BE2C (cell line): ENCODE measurements around the gene CYTH4.

ENCODE experiments used
- DNase-seq: peaks from one replicate; pipeline ENCODE4 v3.0.0-alpha.2; 2020
- H3K27me3 ChIP-seq: fragments of 250-450 bp; sonication (Bioruptor Pico); 2 replicates; pipeline ENCODE4 v1.5.1; 2020; ENCODE audit warnings: mild to moderate bottlenecking
- H3K36me3 ChIP-seq: fragments of 250-450 bp; sonication (Bioruptor Pico); 2 replicates; pipeline ENCODE4 v1.5.1; 2020; ENCODE audit warnings: mild to moderate bottlenecking
- H3K4me1 ChIP-seq: fragments of 250-450 bp; sonication (Bioruptor Pico); 2 replicates; pipeline ENCODE4 v1.5.1; 2020
- H3K4me3 ChIP-seq: 2 replicates; pipeline ENCODE4 v1.5.1; 2011; ENCODE audit warnings: low read depth, low read length
- H3K9me3 ChIP-seq: fragments of 250-450 bp; sonication (Bioruptor Pico); 2 replicates; pipeline ENCODE4 v1.5.1; 2020
- CTCF ChIP-seq: IDR thresholded peaks from 2 replicates; pipeline ENCODE4 v1.5.1; 2012; ENCODE audit warnings: mild to moderate bottlenecking, low read depth, low read length

The CYTH4 gene

GRCh38 chr22:37255558-37256006, 26.7 kb upstream of the CYTH4 start:
- no peak for TF ChIP-seq CTCF
- H3K4me1 ChIP-seq = peaks cover 9% of the 10 kb centered on the region
- no peak for DNase-seq

DNA sequence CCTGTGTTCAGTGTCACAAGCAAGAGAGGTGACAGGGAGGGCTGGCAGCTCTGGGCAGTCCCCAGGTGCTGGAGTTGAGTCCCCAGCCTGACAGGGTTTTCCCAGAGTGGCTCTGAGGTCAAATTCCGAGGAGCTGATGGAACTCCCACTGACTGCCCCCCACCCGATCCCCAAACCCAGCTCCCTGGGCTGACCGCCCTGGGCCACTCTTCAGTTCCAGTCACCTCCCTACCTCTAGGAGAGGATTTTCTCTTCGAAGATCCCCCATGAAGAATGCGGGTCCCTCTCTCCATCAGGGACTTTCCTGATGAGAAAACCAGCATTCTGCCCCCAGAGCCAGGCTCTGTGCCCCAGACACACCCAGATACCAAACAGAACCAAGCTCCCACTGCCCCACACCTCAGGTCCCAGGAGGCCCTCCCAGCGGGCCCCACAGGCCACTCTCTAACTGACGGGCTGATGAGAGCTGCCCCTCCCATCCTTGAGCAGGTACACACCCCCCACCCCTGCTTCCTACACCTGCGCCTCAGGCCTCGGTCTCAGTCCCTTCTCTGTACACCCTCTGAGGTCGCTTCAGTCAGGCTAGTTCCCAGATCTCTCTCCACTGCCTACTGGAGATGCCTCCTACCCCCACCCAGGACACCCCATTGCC, 26.1 kb upstream of the CYTH4 start:
- no peaks in the 10 kb centered on the region for H3K36me3 ChIP-seq
- H3K9me3 ChIP-seq = no peaks in the 10 kb centered on the region
- TF ChIP-seq CTCF = no peak
- peaks cover 11% of the 10 kb centered on the region for H3K4me1 ChIP-seq
- no peaks in the 10 kb centered on the region for H3K27me3 ChIP-seq
- H3K4me3 ChIP-seq = no peak overlapping the region
- no peak for DNase-seq

More at GRCh38 chr22:37255558-37256006, 26.7 kb upstream of the CYTH4 start:
- no peaks in the 10 kb centered on the region for H3K27me3 ChIP-seq
- H3K4me3 ChIP-seq = no peak overlapping the region
- no peaks in the 10 kb centered on the region for H3K36me3 ChIP-seq
- no peaks in the 10 kb centered on the region for H3K9me3 ChIP-seq

- TF ChIP-seq CTCF = 0 out of 2 replicates have a peak, but pooled peaks have one; percentile 3
- Histone ChIP-seq H3K9me3 (no peaks in the 10 kb centered on the region), H3K36me3 (no peaks in the 10 kb centered on the region), H3K4me1 (peaks cover 9% of the 10 kb centered on the region), H3K27me3 (no peaks in the 10 kb centered on the region), H3K4me3 (no peak overlapping the region)
- no peak for DNase-seq
Observed at GRCh38 chr22:37258005-37258752, 24.1 kb upstream of the CYTH4 start.

GRCh38 chr22:37258753-37259401, 23.4 kb upstream of the CYTH4 start:
- DNase-seq = no peak
- Histone ChIP-seq H3K9me3 (peaks cover 4% of the 10 kb centered on the region), H3K36me3 (no peaks in the 10 kb centered on the region), H3K27me3 (no peaks in the 10 kb centered on the region), H3K4me1 (peaks cover 7% of the 10 kb centered on the region), H3K4me3 (peak overlapping the region; percentile 43; the same call in 1 of the 2 replicates)
- no peak for TF ChIP-seq CTCF

DNA sequence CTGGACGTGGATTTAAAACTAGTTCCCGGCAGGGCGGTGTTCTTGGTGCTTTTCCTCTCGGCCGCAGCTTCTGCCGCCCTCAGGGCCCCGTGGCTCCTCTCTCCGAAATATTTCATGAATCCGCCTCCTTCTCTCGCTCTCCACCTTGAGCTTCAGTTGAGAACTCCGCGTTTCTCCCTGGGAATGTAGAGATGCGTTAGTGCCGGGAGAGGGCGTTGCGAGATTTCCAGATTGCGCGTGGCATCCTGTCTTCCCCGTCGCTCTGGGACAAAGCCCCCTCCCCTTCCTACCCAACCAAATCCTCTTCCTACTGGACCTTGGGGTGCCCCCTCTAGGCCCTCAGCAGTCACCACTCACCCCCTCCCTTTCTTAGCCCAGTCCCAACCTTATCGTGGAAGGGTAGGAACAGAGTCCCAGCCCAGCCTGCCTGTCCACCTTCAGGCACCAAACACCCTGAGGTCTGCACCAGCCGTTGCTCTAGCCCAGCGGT, 22.7 kb upstream of the CYTH4 start:
- Histone ChIP-seq H3K4me3 (peak overlapping the region; percentile 43), H3K9me3 (peaks cover 10% of the 10 kb centered on the region), H3K36me3 (no peaks in the 10 kb centered on the region), H3K27me3 (no peaks in the 10 kb centered on the region), H3K4me1 (peaks cover 7% of the 10 kb centered on the region)
- peak; percentile 38 for DNase-seq
- peak; percentile 75 for TF ChIP-seq CTCF
